ENCODE data around the gene MYDGF.

Gene MYDGF

GRCh38 chr19:4709440-4710280 lies 39.5 kb upstream of the MYDGF start:
- Histone ChIP-seq H3K27me3 (ENCODE audit: insufficient read depth, poor library complexity, severe bottlenecking) (no peaks in the 10 kb centered on the region), H3K4me3 (replicated peaks; ENCODE audit: insufficient read depth, low read length) (no peak overlapping the region), H3K27ac (replicated peaks) (no peak overlapping the region)
- TF ChIP-seq POLR2AphosphoS5 (IDR thresholded peaks at IDR 0.05; ENCODE audit: low read depth) = no peak
- no peak for TF ChIP-seq SPI1 (IDR thresholded peaks at IDR 0.05; ENCODE audit: borderline replicate concordance, low read depth)
- TF ChIP-seq GABPA (IDR thresholded peaks at IDR 0.05; ENCODE audit: low read depth) = no peak
- TF ChIP-seq CTCF (IDR thresholded peaks at IDR 0.05; ENCODE audit: insufficient read depth, low read length) = no peak
- TF ChIP-seq, protein P1, sequence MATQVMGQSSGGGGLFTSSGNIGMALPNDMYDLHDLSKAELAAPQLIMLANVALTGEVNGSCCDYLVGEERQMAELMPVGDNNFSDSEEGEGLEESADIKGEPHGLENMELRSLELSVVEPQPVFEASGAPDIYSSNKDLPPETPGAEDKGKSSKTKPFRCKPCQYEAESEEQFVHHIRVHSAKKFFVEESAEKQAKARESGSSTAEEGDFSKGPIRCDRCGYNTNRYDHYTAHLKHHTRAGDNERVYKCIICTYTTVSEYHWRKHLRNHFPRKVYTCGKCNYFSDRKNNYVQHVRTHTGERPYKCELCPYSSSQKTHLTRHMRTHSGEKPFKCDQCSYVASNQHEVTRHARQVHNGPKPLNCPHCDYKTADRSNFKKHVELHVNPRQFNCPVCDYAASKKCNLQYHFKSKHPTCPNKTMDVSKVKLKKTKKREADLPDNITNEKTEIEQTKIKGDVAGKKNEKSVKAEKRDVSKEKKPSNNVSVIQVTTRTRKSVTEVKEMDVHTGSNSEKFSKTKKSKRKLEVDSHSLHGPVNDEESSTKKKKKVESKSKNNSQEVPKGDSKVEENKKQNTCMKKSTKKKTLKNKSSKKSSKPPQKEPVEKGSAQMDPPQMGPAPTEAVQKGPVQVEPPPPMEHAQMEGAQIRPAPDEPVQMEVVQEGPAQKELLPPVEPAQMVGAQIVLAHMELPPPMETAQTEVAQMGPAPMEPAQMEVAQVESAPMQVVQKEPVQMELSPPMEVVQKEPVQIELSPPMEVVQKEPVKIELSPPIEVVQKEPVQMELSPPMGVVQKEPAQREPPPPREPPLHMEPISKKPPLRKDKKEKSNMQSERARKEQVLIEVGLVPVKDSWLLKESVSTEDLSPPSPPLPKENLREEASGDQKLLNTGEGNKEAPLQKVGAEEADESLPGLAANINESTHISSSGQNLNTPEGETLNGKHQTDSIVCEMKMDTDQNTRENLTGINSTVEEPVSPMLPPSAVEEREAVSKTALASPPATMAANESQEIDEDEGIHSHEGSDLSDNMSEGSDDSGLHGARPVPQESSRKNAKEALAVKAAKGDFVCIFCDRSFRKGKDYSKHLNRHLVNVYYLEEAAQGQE (IDR thresholded peaks at IDR 0.05; ENCODE audit: insufficient replicate concordance, low read depth) = no peak
- no peak for DNase-seq (ENCODE audit: low read depth in 1 of 2, low spot score in 1 of 2)

GRCh38 chr19:4707956-4708650 lies 38.0 kb upstream of the MYDGF start:
- Histone ChIP-seq H3K4me3 (replicated peaks; ENCODE audit: insufficient read depth, low read length) (no peak overlapping the region), H3K27me3 (ENCODE audit: insufficient read depth, poor library complexity, severe bottlenecking) (no peaks in the 10 kb centered on the region), H3K27ac (replicated peaks) (no peak overlapping the region)
- DNase-seq (ENCODE audit: low read depth in 1 of 2, low spot score in 1 of 2) = no peak
- TF ChIP-seq CTCF (IDR thresholded peaks at IDR 0.05; ENCODE audit: insufficient read depth, low read length) (no peak), POLR2AphosphoS5 (IDR thresholded peaks at IDR 0.05; ENCODE audit: low read depth) (no peak), GABPA (IDR thresholded peaks at IDR 0.05; ENCODE audit: low read depth) (no peak), SPI1 (IDR thresholded peaks at IDR 0.05; ENCODE audit: borderline replicate concordance, low read depth) (no peak)
- TF ChIP-seq, protein P1 (IDR thresholded peaks at IDR 0.05; ENCODE audit: insufficient replicate concordance, low read depth) = no peak

DNA sequence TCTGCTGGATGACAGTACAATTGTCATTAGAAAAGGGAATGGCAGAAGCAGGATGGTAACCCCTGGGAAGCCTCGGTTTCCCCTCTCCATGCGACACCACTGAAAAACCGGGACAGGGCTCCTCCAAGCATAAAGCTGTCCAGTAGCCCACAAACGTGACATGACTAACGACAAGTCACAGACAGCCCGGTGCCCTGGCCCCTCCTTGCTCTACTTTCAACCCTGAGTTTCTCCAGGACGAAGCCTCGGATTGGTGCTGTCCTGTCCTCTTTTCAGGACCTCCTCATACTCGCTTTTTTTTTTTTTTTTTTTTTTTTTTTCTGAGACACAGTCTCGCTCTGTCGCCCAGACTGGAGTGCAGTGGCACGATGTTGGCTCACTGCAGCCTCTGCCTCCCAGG lies 37.2 kb upstream of the MYDGF start:
- H3K27ac ChIP-seq (replicated peaks) = no peak overlapping the region
- no peaks in the 10 kb centered on the region for H3K27me3 ChIP-seq (ENCODE audit: insufficient read depth, poor library complexity, severe bottlenecking)
- DNase-seq (ENCODE audit: low read depth in 1 of 2, low spot score in 1 of 2) = no peak
- TF ChIP-seq POLR2AphosphoS5 (IDR thresholded peaks at IDR 0.05; ENCODE audit: low read depth) (no peak), GABPA (IDR thresholded peaks at IDR 0.05; ENCODE audit: low read depth) (no peak), SPI1 (IDR thresholded peaks at IDR 0.05; ENCODE audit: borderline replicate concordance, low read depth) (no peak), CTCF (IDR thresholded peaks at IDR 0.05; ENCODE audit: insufficient read depth, low read length) (no peak)
- TF ChIP-seq, protein P1 (IDR thresholded peaks at IDR 0.05; ENCODE audit: insufficient replicate concordance, low read depth) = no peak
- H3K4me3 ChIP-seq (replicated peaks; ENCODE audit: insufficient read depth, low read length) = no peak overlapping the region
